ENCODE data around the gene MFSD6L. TPM values are rescaled to one million over a fixed set of nuclear protein-coding genes. Genes with fewer than 3 reads are reported as not detected.

MFSD6L gene
- total RNA-seq, 1 donor from 2014 or later: 3.1 TPM

DNA sequence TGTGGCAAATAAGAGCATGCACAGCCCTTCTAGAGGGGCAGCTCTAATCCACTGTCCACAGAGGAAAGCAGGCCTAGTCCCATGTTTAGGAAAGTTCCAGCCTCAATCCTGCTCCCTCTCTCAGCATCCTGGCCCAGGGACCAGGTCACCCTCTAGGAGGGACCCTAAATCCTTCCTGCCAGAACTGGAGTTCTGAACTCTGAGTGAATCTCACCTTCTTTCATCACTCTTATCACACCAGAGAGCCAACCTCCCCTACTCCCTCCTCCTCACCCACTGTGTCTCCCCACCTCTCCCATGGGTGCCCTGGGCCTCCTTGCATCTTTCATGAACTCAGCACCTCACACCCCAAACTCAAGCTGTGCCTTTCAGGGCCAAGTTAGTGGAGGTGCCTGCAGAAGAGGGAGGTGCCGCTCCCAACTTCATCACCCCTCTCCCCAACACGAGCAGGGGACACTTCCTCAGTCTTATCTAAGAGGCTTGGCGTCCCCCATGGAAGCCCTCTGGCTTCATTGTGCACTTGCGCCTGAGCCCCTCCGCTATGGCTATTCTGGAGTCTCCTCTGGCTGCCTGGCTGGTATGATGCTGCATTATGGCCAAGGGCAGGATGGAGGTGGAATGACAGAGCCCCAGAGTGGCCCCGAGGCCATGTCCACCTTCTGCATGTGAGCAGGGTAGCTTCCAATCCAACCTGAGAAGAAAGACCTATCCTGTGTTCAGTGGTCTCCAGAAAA lies 36.6 kb upstream of the MFSD6L start:
- no peak overlapping the region for H3K27ac Mint-ChIP-seq
- DNase-seq (ENCODE audit: extremely low spot score, unreplicated experiment): peak; percentile 50
- TF ChIP-seq, protein P1, sequence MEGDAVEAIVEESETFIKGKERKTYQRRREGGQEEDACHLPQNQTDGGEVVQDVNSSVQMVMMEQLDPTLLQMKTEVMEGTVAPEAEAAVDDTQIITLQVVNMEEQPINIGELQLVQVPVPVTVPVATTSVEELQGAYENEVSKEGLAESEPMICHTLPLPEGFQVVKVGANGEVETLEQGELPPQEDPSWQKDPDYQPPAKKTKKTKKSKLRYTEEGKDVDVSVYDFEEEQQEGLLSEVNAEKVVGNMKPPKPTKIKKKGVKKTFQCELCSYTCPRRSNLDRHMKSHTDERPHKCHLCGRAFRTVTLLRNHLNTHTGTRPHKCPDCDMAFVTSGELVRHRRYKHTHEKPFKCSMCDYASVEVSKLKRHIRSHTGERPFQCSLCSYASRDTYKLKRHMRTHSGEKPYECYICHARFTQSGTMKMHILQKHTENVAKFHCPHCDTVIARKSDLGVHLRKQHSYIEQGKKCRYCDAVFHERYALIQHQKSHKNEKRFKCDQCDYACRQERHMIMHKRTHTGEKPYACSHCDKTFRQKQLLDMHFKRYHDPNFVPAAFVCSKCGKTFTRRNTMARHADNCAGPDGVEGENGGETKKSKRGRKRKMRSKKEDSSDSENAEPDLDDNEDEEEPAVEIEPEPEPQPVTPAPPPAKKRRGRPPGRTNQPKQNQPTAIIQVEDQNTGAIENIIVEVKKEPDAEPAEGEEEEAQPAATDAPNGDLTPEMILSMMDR (conservative IDR thresholded peaks at IDR 0.05): no peak
- H3K9me3 Mint-ChIP-seq: no peaks in the 10 kb centered on the region
- peaks cover 15% of the 10 kb centered on the region for H3K27me3 Mint-ChIP-seq
- peaks cover 6% of the 10 kb centered on the region for H3K4me1 Mint-ChIP-seq (ENCODE audit: unreplicated experiment)
- no peaks in the 10 kb centered on the region for H3K36me3 Mint-ChIP-seq
- H3K4me3 Mint-ChIP-seq: no peak overlapping the region

DNA sequence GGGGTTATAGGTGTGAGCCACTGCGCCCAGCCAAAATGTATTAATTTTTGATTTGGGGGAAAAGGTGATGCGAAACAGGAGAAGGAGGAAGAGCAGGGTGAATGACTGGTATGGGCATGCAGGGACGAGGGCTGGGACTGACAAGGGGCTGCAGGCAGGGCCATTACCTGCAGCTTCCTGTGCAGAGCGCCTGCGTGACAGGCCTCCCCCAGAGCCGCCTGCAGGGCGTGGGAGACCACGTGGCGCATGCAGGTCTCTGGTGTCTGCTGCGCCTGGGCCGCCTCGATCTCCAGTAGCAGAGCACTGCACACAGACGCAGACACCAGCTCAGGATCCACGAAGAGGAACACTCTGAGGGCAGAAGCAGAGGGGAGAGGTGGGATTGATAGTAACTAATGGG lies 35.9 kb upstream of the MFSD6L start:
- DNase-seq (ENCODE audit: extremely low spot score, unreplicated experiment): peak; percentile 58
- H3K9me3 Mint-ChIP-seq: no peaks in the 10 kb centered on the region
- TF ChIP-seq, protein P1 (conservative IDR thresholded peaks at IDR 0.05): no peak
- H3K27me3 Mint-ChIP-seq: peaks cover 15% of the 10 kb centered on the region
- no peaks in the 10 kb centered on the region for H3K36me3 Mint-ChIP-seq
- H3K4me1 Mint-ChIP-seq (ENCODE audit: unreplicated experiment): peaks cover 6% of the 10 kb centered on the region
- no peak overlapping the region for H3K4me3 Mint-ChIP-seq
- no peak overlapping the region for H3K27ac Mint-ChIP-seq

- DNase-seq (ENCODE audit: extremely low spot score, unreplicated experiment): peak; percentile 67
- no peak overlapping the region for H3K4me3 Mint-ChIP-seq
- H3K27ac Mint-ChIP-seq: no peak overlapping the region
- H3K36me3 Mint-ChIP-seq: no peaks in the 10 kb centered on the region
- H3K9me3 Mint-ChIP-seq: no peaks in the 10 kb centered on the region
- H3K27me3 Mint-ChIP-seq: peaks cover 11% of the 10 kb centered on the region
- H3K4me1 Mint-ChIP-seq (ENCODE audit: unreplicated experiment): peaks cover 6% of the 10 kb centered on the region
- TF ChIP-seq, protein P1 (conservative IDR thresholded peaks at IDR 0.05): peak; percentile 72
Measured at GRCh38 chr17:8832711-8833352, 33.7 kb upstream of the MFSD6L start.

DNA sequence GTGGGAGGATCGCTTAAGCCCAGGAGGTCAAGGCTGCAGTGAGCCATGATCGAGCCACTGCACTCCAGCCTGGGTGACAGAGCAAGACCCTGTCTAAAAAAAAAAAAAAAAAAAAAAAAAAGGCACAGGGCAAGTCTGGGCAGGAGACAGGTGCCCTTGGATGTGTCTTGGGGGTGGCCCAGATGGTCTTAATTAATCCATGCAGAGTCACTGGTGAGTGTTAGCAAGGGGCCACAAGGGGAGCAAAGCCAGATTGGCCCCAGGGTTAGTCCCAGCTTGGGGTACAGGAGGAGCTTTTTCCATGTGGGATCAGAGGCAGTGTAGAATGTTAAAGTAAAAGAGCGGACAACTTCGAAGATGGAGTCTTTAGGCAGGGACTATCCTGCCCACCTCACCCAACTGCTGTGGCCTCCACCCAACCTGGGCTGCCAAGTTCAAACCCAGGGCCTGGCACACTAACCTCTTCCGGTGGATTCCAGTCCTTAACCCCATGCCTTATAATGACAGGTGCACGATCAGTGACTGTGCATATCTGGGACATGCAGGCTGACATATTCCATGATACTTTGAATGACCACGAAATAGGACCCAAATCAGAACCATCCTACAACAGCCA lies 32.2 kb upstream of the MFSD6L start:
- DNase-seq (ENCODE audit: extremely low spot score, unreplicated experiment): peak; percentile 34
- Mint-ChIP-seq H3K4me3 (no peak overlapping the region), H3K36me3 (no peaks in the 10 kb centered on the region), H3K4me1 (ENCODE audit: unreplicated experiment) (peaks cover 5% of the 10 kb centered on the region), H3K27me3 (peaks cover 5% of the 10 kb centered on the region), H3K27ac (no peak overlapping the region), H3K9me3 (no peaks in the 10 kb centered on the region)
- TF ChIP-seq, protein P1 (conservative IDR thresholded peaks at IDR 0.05): no peak

DNA sequence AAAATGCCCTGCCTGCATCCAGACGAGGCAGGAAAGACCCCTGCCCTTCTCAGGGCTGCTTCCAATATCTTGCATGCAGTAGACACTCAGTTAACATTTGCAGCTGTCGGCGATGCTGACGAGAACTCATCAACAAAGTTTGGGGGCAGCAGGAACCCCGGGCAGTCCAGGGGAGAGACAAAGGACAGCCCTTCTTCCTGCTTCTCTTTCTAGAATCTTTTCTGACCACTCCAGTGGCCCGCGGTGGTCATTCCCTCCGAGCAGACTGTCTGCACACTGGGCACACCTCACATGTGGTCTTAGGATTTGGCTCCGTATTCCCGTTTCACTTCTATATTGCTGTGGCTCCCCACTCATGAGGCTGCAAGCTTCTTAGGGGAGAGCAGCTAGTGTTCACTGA lies 31.0 kb upstream of the MFSD6L start:
- peaks cover 5% of the 10 kb centered on the region for H3K4me1 Mint-ChIP-seq (ENCODE audit: unreplicated experiment)
- no peaks in the 10 kb centered on the region for H3K9me3 Mint-ChIP-seq
- H3K4me3 Mint-ChIP-seq: no peak overlapping the region
- H3K36me3 Mint-ChIP-seq: no peaks in the 10 kb centered on the region
- TF ChIP-seq, protein P1 (conservative IDR thresholded peaks at IDR 0.05): no peak
- H3K27me3 Mint-ChIP-seq: no peaks in the 10 kb centered on the region
- H3K27ac Mint-ChIP-seq: no peak overlapping the region
- DNase-seq (ENCODE audit: extremely low spot score, unreplicated experiment): peak; percentile 43
